DOHH2 (cell line): Measurements from ENCODE around the gene ENOPH1.

Source experiments
- EZH2phosphoT487 ChIP-seq: fragments of 200-600 bp; sonication (generic); IDR thresholded peaks from 2 replicates; pipeline ENCODE4 v1.6.1; 2017; ENCODE audit warnings: borderline replicate concordance, mild to moderate bottlenecking, antibody characterized with exemption, low read length, moderate library complexity, mixed read lengths
- TF ChIP-seq, protein P1 (sequence below): fragments of 200-600 bp; sonication (generic); IDR thresholded peaks from one replicate; pipeline ENCODE4 v1.5.1; 2014; ENCODE audit warnings: antibody characterized with exemption, mild to moderate bottlenecking, low read depth, low read length; ENCODE audit not compliant: poor library complexity, severe bottlenecking

DNA sequence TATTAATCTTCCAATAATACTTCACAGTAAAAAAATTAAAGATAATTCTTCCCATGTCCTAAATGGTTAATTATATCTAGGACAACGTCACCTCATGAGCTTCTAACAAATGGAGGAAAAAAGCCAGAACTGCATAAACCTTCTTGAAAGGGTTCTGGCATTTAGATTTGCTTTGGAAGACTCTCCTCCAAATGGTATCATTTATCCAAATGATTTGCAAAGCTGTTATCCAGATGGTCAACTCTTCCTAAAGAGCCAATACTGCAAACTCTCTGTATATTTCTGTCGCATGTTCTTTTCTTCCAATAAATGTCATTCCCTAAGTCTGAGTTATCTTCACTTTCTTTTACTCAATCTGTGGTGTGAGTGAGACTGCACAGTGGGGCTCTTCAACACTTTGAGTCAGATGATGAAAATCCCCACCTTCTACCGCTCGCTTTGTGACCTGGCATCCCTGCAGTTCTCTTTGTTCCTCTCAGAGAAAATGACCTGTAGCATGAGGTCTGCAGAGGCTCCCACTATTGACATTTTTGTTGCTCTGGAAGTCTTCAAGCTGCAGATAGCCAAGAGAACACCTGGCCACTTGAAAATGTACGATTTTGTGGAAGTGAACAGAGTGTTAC is 78.5 kb downstream of the ENOPH1 start:
- TF ChIP-seq, protein P1, sequence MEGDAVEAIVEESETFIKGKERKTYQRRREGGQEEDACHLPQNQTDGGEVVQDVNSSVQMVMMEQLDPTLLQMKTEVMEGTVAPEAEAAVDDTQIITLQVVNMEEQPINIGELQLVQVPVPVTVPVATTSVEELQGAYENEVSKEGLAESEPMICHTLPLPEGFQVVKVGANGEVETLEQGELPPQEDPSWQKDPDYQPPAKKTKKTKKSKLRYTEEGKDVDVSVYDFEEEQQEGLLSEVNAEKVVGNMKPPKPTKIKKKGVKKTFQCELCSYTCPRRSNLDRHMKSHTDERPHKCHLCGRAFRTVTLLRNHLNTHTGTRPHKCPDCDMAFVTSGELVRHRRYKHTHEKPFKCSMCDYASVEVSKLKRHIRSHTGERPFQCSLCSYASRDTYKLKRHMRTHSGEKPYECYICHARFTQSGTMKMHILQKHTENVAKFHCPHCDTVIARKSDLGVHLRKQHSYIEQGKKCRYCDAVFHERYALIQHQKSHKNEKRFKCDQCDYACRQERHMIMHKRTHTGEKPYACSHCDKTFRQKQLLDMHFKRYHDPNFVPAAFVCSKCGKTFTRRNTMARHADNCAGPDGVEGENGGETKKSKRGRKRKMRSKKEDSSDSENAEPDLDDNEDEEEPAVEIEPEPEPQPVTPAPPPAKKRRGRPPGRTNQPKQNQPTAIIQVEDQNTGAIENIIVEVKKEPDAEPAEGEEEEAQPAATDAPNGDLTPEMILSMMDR: no peak
- TF ChIP-seq EZH2phosphoT487: no peak
